ENCODE data around the gene GOPC. TPM values are rescaled to one million over a fixed set of nuclear protein-coding genes. Genes with fewer than 3 reads are reported as not detected.

Gene GOPC
- total RNA-seq, 1 experiment from 2014 or later = 24.2 TPM

- ChIA-PET CTCF (no interaction called here), RAD21 (ENCODE audit: low non-redundant PET in 1 of 2, low total read pairs in 2 of 2, uncharacterized antibody in 2 of 2, unreplicated experiment in 2 of 2) (no interaction called here)
- DNase-seq (ENCODE audit: low read depth, low spot score) = no peak
These were observed 57.6 kb downstream of the GOPC start for GRCh38 chr6:117544716-117545115.

GRCh38 chr6:117542493-117542892 is 59.8 kb downstream of the GOPC start:
- no TSS peak for BruUV-seq (replicated peaks)
- ATAC-seq = no peak
- Histone ChIP-seq H3K9me2 (ENCODE audit: insufficient read depth) (no peaks in the 10 kb centered on the region), H3K27me3 (ENCODE audit: insufficient read depth, low read length) (no peaks in the 10 kb centered on the region), H3K79me2 (ENCODE audit: insufficient read depth, low read length) (no peaks in the 10 kb centered on the region), H3K36me3 (ENCODE audit: control insufficient read depth in 1 of 2, insufficient read depth in 2 of 2, low read length in 2 of 2) (peaks cover 0 to 19% of the 10 kb centered on the region in 2 experiments; a peak in 2 of 4 replicates), H4K20me1 (ENCODE audit: insufficient read depth) (no peaks in the 10 kb centered on the region), H3K9ac (ENCODE audit: low read length) (no peak overlapping the region), H3K4me1 (ENCODE audit: control insufficient read depth in 1 of 2, insufficient read depth in 2 of 2, low read length in 2 of 2) (peaks cover 4 to 6% of the 10 kb centered on the region in 2 experiments; a peak in 3 of 4 replicates), H3K4me2 (ENCODE audit: low read length) (no peak overlapping the region), H3K9me3 (ENCODE audit: control insufficient read depth in 1 of 2, insufficient read depth in 1 of 2, low read depth in 1 of 2, low read length in 2 of 2) (no peaks in the 10 kb centered on the region), H2AFZ (ENCODE audit: low read depth, low read length, poor library complexity, severe bottlenecking) (no peak overlapping the region), H3K27ac (ENCODE audit: low read depth, low read length) (no peak overlapping the region), H3K4me3 (replicated peaks in 1 of 2; ENCODE audit: low read depth in 1 of 2, low read length in 2 of 2) (no peak overlapping the region)
- no peak for DNase-seq (ENCODE audit: low read depth, low spot score)
- RAD21 ChIA-PET (ENCODE audit: low non-redundant PET in 1 of 2, low total read pairs in 2 of 2, uncharacterized antibody in 2 of 2, unreplicated experiment in 2 of 2) = no interaction called here
- TF ChIP-seq ATF3 (IDR thresholded peaks at IDR 0.05) (no peak), POLR2AphosphoS5 (IDR thresholded peaks at IDR 0.05; ENCODE audit: low read depth, low read length) (no peak)
- intact Hi-C loops (cut with micrococcal nuclease) = no loop called here
- POLR2A ChIA-PET = no interaction called here
- CTCF ChIA-PET = no interaction called here

More at GRCh38 chr6:117544716-117545115, 57.6 kb downstream of the GOPC start:
- peaks cover 19 to 20% of the 10 kb centered on the region in 2 experiments for H3K4me1 ChIP-seq (ENCODE audit: control insufficient read depth in 1 of 2, insufficient read depth in 2 of 2, low read length in 2 of 2)
- no TSS peak for BruUV-seq (replicated peaks)
- ATAC-seq = no peak
- peaks cover 0 to 19% of the 10 kb centered on the region in 2 experiments; a peak in 2 of 4 replicates for H3K36me3 ChIP-seq (ENCODE audit: control insufficient read depth in 1 of 2, insufficient read depth in 2 of 2, low read length in 2 of 2)
- H3K79me2 ChIP-seq (ENCODE audit: insufficient read depth, low read length) = no peaks in the 10 kb centered on the region
- TF ChIP-seq, protein P1, sequence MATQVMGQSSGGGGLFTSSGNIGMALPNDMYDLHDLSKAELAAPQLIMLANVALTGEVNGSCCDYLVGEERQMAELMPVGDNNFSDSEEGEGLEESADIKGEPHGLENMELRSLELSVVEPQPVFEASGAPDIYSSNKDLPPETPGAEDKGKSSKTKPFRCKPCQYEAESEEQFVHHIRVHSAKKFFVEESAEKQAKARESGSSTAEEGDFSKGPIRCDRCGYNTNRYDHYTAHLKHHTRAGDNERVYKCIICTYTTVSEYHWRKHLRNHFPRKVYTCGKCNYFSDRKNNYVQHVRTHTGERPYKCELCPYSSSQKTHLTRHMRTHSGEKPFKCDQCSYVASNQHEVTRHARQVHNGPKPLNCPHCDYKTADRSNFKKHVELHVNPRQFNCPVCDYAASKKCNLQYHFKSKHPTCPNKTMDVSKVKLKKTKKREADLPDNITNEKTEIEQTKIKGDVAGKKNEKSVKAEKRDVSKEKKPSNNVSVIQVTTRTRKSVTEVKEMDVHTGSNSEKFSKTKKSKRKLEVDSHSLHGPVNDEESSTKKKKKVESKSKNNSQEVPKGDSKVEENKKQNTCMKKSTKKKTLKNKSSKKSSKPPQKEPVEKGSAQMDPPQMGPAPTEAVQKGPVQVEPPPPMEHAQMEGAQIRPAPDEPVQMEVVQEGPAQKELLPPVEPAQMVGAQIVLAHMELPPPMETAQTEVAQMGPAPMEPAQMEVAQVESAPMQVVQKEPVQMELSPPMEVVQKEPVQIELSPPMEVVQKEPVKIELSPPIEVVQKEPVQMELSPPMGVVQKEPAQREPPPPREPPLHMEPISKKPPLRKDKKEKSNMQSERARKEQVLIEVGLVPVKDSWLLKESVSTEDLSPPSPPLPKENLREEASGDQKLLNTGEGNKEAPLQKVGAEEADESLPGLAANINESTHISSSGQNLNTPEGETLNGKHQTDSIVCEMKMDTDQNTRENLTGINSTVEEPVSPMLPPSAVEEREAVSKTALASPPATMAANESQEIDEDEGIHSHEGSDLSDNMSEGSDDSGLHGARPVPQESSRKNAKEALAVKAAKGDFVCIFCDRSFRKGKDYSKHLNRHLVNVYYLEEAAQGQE (IDR thresholded peaks at IDR 0.05; ENCODE audit: low read depth) = no peak
- TF ChIP-seq JUND (IDR thresholded peaks at IDR 0.05) (no peak), POLR2A (IDR thresholded peaks at IDR 0.05; ENCODE audit: borderline replicate concordance, extremely low read depth, insufficient read depth, insufficient read length) (no peak), ZNF274 (IDR thresholded peaks at IDR 0.05; ENCODE audit: low read depth, low read length) (no peak), EZH2phosphoT487 (IDR thresholded peaks at IDR 0.05; ENCODE audit: borderline replicate concordance) (no peak), ELF1 (IDR thresholded peaks at IDR 0.05; ENCODE audit: borderline replicate concordance, low read depth) (no peak)
- POLR2A ChIA-PET = no interaction called here
- no peak overlapping the region for H3K4me2 ChIP-seq (ENCODE audit: low read length)
- no peaks in the 10 kb centered on the region for H4K20me1 ChIP-seq (ENCODE audit: insufficient read depth)
- H3K9me2 ChIP-seq (ENCODE audit: insufficient read depth) = no peaks in the 10 kb centered on the region
- intact Hi-C loops (cut with micrococcal nuclease) = no loop called here
- H3K4me3 ChIP-seq (replicated peaks in 1 of 2; ENCODE audit: low read depth in 1 of 2, low read length in 2 of 2) = no peak overlapping the region
- H3K27me3 ChIP-seq (ENCODE audit: insufficient read depth, low read length) = no peaks in the 10 kb centered on the region
- H2AFZ ChIP-seq (ENCODE audit: low read depth, low read length, poor library complexity, severe bottlenecking) = no peak overlapping the region
- no peak overlapping the region for H3K9ac ChIP-seq (ENCODE audit: low read length)
- H3K9me3 ChIP-seq (ENCODE audit: control insufficient read depth in 1 of 2, insufficient read depth in 1 of 2, low read depth in 1 of 2, low read length in 2 of 2) = no peaks in the 10 kb centered on the region
- no peak overlapping the region for H3K27ac ChIP-seq (ENCODE audit: low read depth, low read length)
